Measurements from ENCODE around the gene VPS52.

VPS52 gene

DNA sequence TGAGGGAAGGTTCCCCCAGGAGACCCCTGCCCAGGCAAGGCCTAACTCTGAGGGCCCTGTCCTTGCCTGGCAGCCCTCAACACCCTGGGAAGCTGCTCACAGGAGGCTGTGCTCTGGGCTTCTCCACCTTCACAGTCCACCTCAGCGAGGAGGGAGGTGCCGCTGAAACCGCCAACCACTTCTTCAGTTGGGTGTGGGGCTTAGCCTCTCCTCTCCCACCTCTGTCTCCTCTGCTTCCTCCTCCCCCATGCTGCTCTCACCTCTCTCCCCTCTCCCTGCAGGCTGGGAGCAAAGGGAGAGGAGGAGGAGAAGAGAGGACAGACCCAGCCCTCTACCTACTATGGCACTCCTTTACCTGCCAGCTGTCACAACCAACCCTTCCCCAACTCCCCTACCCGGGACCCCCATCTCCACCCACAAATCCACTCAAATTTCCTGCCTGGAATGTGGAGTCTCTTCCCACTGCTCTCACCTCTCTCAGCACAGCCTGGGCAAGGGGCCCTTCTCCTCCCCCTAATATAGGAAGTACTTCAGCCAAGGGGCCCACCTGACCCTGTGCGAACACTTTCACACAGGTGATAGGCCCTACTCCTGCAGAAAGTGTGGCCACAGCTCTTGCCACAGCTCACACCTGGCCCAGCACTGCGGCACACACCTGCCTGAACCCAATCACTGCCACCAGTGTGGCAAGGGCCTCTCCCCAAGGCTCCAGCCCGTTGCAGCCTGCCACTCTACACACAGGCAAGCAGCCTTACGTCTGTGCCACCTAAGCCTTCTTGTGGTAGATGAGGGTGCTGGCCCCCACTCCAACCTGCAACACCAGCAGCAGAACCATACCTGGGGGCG, 56.2 kb downstream of the VPS52 start:
- no peak overlapping the region for H3K27ac ChIP-seq
- no peak for DNase-seq (ENCODE audit: low read depth, low spot score)

DNA sequence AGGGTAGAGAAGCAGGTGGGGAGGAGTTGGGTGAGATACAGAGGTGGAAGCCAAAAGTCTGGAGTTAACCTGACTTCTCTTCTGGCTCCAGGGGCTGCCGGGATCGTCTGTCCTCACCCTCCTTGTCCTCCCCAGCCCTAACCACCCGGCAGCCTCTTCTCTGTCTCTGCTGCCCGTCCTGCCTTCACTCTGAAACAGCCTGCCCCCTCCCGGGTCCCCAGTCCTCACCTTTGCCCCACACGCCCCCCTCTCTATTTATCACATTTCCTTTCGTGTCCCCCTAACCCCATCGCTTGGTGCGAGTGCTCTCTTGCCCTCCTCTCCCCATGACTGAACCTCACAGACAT, 57.7 kb downstream of the VPS52 start:
- H3K27ac ChIP-seq: no peak overlapping the region
- no peak for DNase-seq (ENCODE audit: low read depth, low spot score)

DNA sequence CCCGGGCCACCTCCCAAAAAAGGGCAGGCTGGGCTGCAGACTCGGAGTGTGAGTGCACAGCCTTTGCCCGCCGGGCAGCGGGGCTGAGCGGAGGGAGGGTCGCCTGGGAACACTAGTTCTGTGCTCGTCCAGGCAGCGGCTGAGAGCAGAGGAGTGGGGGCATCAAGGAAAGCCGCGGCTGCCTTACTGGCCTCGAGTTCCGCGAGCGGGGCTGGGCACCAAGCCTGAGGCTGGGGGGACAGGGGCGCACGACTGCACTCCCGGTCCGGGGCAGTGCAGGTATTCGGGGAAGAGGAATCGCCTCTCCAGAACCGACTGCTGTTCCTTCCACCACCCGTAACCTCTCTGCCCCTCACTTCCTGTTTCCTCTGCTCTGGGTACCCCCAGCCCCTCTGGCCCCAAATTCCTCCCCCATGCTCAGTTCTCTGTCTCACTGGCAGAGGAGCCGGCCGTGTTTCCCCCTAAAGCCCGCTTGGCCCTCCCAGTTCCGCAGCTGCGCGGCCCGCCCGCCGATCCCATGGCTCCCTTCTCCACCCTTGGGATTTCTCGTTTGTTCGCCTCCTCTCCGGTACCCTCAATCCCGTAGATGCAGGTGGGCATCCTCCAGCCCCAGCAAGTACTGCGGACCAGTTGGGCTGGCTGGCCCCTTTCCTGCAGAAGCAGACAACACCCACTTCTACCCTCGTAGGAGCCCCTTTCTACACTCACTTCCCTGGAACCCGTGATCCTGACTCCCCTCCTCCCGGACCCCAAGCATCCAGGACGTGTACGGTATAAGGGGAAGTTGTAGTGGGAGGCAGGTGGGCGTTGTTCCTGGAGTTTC, 58.3 kb downstream of the VPS52 start:
- H3K27ac ChIP-seq: no peak overlapping the region
- DNase-seq (ENCODE audit: low read depth, low spot score): no peak

DNA sequence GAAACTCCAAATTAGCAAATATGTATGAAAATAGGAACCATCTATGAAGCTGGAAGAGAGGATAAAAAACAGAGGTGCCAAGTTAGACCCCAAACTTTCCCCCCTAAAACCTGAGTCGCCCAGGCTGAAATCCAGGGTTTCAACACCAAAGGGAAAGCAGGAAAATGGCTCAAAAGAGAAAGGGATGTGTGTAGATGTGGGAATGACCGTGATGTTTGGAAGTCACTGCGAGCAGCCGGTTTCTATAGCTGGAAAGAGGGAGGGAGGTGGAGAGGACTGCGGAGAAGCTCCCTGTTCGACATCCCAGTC, 58.9 kb downstream of the VPS52 start:
- H3K27ac ChIP-seq: no peak overlapping the region

DNA sequence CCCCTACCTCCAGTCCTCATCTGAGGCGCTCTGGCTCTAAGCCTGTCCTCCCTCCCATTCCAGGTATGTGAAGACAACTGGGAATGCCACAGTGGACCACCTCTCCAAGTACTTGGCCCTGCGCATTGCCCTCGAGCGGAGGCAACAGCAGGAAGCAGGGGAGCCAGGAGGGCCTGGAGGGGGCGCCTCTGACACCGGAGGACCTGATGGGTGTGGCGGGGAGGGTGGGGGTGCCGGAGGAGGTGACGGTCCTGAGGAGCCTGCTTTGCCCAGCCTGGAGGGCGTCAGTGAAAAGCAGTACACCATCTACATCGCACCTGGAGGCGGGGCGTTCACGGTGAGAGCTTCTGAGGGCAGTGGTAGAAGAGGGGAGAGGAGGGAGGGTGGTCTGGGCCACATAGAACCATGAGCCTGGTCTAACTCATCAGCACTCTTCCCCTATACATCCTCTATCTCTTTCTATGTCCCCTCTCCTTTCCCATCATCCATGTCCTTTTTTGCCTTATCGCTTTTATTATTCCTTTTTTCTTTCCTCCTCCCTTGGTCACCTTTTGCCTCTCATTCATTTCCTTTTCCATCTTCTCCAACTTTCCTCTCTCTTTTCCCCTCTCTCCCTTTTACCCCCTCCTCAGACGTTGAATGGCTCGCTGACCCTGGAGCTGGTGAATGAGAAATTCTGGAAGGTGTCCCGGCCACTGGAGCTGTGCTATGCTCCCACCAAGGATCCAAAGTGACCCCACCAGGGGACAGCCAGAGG, 59.8 kb downstream of the VPS52 start:
- no peak overlapping the region for H3K27ac ChIP-seq
- DNase-seq (ENCODE audit: low read depth, low spot score): no peak

More for the DNA sequence above, 58.9 kb downstream of the VPS52 start:
- no peak for DNase-seq (ENCODE audit: low read depth, low spot score)

DNA sequence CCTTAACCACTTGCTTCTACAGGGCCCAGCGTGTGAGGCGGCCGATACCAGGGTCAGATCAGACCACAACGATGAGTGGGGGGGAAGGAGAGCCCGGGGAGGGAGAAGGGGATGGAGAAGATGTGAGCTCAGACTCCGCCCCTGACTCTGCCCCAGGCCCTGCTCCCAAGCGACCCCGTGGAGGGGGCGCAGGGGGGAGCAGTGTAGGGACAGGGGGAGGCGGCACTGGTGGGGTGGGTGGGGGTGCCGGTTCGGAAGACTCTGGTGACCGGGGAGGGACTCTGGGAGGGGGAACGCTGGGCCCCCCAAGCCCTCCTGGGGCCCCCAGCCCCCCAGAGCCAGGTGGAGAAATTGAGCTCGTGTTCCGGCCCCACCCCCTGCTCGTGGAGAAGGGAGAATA, 60.5 kb downstream of the VPS52 start:
- H3K27ac ChIP-seq: no peak overlapping the region
- no peak for DNase-seq (ENCODE audit: low read depth, low spot score)

DNA sequence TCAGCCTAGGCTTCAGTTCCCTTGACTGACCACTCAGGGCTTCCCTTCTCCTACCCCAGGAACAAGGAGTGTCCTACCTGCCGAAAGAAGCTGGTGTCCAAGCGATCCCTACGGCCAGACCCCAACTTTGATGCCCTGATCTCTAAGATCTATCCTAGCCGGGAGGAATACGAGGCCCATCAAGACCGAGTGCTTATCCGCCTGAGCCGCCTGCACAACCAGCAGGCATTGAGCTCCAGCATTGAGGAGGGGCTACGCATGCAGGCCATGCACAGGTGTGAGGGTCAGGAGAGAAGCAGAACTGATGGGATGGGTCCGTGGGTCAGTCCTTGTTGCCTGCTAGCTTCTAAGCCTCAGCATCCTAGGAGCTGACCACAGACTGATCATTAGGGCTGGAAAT, 61.8 kb downstream of the VPS52 start:
- DNase-seq (ENCODE audit: low read depth, low spot score): no peak
- H3K27ac ChIP-seq: no peak overlapping the region

DNA sequence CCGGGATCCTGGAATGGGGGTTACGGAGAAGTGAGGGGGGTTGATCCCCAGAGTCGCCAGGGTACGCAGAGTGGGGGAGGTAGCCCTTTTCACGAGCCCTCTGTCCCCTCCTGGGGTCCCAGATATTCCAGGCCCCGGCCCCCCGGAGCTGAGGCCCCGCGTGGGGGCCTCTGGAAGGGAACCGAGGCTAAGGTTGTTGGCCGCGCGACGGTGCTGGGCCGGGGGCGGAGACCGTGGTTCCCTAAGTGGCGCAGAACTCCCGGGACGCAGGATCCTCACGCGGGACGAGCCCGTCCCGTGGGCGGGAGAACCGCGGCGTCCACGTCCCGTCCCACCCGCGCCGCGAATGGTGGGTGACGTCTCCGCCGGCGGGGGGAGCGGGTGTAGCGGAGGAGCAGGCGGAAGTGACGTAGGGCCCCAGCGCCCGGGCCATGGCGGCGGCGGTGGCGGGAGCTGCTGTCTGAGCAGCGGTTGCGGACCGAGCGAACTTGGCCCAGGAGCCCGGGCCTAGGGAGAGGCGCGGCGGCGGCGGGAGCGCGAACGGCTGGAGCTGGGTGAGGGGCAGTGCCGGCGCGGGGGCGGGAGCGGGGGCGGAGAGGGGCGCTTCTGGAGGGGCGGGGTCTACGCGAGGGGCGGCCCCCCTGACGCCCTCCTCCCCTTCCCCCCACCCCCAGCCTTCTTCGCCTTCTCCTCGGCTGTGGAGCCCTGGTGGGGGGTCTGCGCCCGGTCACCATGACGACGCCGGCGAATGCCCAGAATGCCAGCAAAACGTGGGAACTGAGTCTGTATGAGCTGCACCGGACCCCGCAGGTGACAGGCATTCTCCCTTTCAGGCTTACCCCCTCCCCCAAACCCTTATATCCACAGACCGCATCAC, 63.3 kb downstream of the VPS52 start, which contains the start of gene RING1:
RING1 (plus strand) TSS at position 410 of the 877 bp plus-strand sequence; CDS start at position 733, 323 bp downstream.
- H3K27ac ChIP-seq: peak within 1 kb of the TSS; percentile 86
- no peak for DNase-seq (ENCODE audit: low read depth, low spot score)

DNA sequence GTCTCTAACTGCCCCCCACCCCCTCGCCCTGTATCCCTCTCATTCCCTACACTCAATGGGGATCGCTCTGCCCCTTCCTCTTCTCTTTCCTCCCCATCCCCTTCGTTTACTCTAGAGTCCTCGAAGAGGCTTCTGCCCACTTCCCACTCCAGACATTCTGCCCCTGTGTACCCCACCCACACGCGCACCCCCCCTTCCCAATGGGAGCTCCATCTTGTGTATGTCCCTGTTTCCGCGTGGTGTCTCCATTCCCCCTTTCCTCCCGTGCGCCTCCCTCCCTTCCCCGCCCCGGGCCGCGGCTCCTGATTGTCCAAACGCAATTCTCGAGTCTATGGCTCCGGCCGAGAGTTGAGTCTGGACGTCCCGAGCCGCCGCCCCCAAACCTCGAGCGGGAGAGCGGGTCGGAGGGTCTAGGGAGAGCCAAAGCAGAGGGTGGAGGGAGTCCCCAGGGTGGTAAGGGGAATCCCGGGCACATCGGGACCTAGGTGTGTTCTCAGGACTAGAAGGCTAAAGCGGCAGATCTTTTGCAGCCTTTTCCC, 64.1 kb downstream of the VPS52 start:
- H3K27ac ChIP-seq: peak overlapping the region; percentile 86
- DNase-seq (ENCODE audit: low read depth, low spot score): no peak

DNA sequence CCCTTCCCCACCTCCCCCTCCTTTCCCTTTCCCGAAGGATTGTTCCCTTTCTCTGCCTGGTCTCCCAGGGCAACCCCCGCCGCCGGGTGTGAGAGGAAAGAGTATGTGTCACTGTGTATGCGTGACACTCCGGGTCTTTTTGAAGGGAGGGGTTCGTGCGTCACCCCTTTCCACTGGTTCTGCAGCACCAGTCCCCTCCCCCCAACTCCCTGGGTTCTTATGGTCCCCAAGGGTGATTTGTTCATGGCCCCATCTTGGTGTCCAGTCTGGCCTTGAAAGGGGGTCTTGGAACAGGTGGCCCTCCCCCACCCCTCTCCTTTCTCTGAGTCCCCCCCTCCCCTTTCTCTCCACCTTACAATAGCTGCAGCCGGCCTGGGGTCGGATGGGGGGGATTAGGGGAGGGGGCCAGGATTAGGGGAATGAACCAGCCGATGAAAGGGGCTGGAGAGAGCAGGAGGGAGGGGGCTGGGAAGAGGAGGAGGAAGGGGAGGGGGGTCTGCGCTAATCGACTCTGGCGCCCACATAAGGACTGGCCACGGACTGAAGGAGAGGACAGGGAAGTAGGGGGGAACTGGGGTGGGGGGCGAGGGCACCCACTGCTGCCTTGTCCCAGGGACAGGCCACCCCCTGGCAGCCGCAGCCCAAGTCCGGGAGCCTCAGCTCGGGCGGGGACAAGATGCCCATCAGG, 64.7 kb downstream of the VPS52 start:
- no peak for DNase-seq (ENCODE audit: low read depth, low spot score)

DNA sequence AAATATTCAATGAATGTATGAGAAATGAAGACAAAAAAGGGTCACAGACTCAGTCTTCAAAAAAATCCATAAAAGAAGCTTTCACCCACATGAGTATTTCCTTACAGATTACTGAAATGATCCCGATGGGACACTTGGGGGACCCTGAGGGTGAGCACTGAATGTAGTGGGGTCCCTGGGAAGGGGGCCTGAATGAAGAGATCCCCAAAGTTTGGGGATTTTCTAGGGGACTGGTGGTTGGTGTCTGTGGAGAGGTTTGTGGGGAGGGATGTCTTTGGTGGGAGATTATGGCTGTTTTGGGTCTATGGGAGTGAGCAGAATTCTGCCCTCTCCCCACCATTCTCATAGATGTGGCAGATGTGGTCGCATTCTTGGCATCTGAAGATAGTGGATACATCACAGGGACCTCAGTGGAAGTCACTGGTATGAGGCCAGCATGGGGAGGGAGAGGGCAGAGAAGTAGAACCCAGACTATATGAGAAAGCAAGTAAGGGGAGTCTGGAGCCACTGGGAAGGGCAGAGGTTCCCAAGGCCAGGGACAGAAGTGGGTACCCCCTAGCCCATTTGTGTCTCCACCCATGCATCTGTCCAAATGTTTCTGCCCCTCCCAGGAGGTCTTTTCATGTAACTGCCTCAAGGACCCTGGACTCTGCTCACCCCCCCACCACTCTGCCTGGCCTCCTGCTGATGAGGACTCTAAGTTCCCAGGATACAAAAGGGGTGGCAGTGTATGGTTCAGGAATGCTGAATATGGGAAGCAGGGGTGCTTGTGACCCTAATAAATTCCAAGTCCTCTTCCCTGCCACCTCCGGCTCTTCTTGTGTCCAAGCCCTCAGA, 65.4 kb downstream of the VPS52 start:
- DNase-seq (ENCODE audit: low read depth, low spot score): no peak
- H3K27ac ChIP-seq: peak overlapping the region; percentile 86

More for the DNA sequence above, 64.7 kb downstream of the VPS52 start:
- H3K27ac ChIP-seq: peak overlapping the region; percentile 86

DNA sequence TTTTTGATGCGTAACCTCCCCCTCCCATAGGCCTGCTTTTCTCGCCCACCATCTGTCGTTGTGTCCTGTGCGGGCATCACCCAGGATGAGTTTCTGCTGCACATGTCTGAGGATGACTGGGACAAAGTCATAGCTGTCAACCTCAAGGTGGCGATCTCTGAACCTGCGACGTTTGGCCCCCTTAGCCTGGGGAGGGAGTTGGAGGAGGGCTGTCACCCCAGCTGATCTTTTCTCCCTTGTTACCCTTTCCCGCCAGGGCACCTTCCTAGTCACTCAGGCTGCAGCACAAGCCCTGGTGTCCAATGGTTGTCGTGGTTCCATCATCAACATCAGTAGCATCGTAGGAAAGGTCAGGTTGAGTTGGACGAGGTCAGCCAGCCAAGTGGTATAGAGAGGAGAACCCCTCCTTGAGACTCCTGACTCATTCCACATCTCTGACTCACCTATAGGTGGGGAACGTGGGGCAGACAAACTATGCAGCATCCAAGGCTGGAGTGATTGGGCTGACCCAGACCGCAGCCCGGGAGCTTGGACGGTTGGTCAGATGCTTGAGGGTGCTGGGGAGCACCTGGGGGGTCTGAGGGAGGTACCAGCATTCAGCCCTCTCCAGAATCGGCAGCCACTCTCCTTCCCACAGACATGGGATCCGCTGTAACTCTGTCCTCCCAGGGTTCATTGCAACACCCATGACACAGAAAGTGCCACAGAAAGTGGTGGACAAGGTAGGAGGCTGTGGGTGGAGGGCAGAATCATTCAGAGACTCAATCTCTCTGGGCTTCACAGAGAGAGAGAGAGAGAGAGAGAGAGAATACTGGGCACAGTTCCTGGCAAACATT, 66.3 kb downstream of the VPS52 start:
- H3K27ac ChIP-seq: peak overlapping the region; percentile 86
- no peak for DNase-seq (ENCODE audit: low read depth, low spot score)

DNA sequence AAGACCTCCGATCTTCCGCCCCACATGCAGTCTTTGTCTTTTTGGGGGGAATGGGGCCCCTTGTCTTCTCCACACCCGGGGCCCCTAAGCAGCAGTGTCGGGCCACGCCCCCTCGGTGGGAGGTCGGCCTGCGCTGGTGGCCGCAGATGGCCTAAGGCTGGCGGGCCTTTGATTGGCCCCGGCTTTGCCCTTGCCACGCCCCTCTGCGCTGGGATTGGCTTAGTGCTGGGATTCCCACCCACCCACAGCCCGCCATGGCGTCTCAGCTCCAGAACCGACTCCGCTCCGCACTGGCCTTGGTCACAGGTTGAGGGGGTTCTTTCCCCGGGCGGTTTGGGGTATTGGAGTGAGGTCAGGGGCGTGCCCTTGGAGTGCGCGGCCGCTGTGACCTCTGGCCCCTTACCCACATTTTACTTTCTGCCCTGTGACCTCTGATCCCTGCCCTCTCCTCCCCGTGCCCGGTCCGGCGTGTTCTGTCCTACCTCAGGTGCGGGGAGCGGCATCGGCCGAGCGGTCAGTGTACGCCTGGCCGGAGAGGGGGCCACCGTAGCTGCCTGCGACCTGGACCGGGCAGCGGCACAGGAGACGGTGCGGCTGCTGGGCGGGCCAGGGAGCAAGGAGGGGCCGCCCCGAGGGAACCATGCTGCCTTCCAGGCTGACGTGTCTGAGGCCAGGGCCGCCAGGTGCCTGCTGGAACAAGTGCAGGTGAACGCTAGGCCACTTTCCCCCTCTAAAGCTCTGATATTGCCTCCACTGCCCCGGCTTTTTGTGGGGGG, 67.1 kb downstream of the VPS52 start, which contains the start of gene HSD17B8:
HSD17B8 (plus strand) TSS at position 241 of the 776 bp plus-strand sequence; CDS start at position 255, 14 bp downstream.
- peak within 1 kb of the TSS; percentile 86 for H3K27ac ChIP-seq
- DNase-seq (ENCODE audit: low read depth, low spot score): no peak

DNA sequence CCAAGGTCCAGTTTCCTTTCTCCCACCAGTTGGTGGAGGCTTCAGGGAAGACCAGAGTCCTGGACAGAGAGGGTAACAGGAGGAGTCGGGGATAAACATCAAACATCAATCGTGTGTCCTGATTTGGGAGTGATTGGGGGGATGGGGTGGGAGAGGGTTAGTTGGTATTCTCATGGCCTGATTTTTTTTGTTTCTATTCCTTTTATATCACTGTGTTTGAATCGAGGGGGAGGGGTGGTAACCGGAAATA, 67.6 kb downstream of the VPS52 start:
- DNase-seq (ENCODE audit: low read depth, low spot score): no peak
- H3K27ac ChIP-seq: peak overlapping the region; percentile 86

DNA sequence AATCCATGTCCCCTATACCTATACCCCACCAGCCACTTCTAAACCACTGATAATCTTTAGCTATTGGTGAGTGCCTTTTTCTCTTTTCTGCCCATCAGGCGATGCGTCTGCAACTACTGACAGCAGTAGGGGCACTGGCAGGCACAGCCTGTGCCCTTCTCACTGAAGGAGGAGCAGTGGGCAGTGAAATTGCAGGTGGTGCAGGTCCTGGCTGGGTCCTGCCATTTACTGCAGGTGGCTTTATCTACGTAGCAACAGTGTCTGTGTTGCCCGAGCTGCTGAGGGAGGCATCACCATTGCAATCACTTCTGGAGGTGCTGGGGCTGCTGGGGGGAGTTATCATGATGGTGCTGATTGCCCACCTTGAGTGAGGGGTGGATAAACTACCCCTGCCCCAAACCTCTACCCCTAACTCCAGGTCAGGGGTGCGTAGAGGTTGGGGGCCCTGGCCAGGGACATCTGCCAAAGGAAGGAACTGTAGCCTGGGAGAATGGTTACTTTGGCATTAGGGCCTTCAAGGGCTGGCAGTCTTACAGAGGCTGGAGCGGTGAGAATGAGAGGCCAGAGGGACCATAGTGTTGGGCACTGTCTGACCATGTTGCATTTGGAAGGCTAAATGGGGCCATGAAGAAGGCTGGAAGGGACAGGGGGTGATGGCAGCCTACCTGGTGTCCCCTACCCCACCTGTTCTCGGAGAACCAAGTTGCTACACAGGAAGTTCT, 68.1 kb downstream of the VPS52 start:
- no peak for DNase-seq (ENCODE audit: low read depth, low spot score)
- peak overlapping the region; percentile 86 for H3K27ac ChIP-seq

DNA sequence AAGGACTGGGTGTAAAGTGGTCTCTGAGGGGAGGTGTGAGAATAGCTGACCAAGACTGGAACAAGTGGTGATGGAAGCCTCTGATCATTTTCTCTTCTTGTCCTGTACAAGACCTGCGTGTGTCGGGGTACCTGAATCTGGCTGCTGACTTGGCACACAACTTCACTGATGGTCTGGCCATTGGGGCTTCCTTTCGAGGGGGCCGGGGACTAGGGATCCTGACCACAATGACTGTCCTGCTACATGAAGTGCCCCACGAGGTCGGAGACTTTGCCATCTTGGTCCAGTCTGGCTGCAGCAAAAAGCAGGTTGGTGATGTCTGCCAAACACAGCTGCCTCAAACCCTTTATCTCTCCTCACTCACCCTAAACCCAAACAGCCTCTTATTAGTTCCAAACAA, 68.9 kb downstream of the VPS52 start:
- no peak for DNase-seq (ENCODE audit: low read depth, low spot score)
- no peak overlapping the region for H3K27ac ChIP-seq

All from epithelial cell of prostate (primary cell).